GM19467 (cell line): Measurements from ENCODE around the gene BCAS1.

Source experiments
- ATAC-seq: cut with Tn5 transposase; IDR thresholded peaks from one replicate; pipeline ENCODE4 v1.9.1; 2021; ENCODE audit warnings: mild to moderate bottlenecking, moderate library complexity; ENCODE audit not compliant: unreplicated experiment

The BCAS1 gene

DNA sequence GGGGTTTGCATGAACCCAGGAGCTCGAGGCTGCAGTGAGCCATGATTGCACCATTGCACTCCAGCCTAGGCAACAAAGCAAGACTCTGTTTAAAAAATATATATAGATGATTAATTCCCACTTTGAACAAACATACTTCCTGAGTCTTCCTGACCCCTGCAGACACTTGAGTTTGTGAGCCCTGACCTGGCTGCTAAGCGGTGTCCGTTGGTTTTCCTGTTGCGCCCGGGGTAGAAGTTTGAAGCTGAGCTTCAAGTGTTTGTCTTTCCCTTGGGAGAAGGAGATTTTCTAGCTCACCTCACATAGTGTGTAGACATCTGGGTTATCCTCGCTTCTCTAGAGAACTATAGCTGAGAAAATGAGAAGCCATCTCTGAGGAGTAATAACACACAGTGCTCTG lies 11.7 kb upstream of the BCAS1 start:
- ATAC-seq, result no peak

DNA sequence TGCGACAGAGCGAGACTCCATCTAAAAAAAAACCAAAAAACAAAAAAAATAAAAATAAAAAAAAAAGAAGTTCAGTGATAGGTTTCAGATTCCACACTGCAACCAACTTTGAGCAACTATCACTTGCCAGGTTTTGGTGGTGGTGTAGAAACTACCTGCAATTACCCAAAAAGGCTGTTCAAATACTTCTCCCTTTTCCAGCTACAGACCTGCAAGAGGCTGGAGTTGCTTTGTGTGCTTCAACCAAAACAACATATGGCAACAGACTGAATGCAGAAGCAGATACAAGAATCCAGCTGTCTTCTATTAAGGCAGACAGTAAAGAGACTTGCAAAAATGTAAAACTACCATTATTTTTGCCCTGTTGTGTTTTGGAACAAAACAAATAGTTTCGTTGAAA lies 9.3 kb upstream of the BCAS1 start:
- ATAC-seq, result no peak

DNA sequence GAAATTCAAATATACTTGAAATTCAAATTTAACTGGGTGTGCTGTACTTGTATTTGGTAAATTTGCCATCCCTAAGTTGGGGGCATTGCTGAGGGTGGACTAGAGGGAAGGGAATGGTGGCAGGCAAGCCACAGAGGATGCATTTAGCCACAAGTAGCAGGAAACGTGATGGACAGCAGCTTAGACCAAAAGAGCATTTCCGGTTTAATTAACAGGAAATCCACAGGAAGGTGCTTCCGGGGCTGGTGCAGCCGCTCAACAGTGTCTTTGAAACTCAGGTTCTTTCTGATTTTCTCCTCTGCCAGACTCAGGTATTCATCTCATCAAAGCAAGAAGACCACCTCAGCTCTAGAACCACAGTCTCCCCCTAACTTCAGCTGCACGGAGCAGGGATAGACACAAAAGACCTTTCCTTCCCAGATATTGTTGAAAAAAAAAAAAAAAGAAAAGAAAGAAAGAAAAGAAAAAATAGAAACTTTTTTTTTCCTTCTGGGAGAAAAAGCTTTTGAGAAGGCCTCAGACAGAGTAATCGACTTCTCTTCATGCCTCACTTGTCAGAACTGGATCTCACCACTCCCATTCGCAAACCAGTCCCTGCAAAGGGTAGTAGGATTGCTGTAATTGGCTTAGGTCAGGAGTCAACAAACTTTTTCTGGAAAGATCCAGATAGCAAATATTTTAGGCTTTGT lies 8.0 kb upstream of the BCAS1 start:
- ATAC-seq, result peak; percentile 90

DNA sequence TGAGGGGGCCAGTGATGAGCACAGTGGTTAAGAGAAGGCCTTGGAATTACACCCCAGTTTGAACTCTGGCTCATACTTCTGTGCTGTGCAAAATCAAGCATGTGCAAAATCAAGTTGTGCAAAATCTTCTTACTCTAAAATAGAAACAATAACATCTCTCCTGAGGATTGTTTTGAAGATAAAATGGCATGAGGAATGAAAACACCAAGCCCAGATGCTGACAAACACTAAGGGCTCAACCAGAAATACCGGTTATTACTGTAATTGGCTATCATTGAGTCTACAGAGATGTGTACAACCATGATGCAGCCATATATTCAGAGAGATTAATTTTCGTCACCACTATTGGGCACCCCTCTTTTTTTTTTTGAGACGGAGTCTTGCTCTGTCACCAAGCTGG lies 5.9 kb upstream of the BCAS1 start:
- no peak for ATAC-seq

DNA sequence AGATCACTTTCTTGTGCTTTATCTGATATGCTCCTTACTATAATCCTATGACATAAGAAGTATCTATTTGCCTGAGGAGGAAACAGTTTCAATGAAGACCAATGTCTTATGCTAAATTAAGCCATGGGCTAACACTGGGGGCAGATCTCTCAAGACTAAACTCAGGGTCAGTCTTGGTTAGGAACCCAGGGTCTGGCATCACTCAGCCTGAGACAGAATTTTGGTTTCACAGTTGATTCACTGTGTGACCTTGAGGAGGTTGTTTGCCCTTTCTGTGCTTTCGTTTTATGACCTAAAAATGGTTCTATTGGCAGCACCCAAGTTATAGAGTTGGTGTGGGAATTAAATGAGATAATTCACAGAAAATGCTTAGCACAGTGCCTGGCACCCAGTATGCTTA lies 4.9 kb upstream of the BCAS1 start:
- no peak for ATAC-seq

DNA sequence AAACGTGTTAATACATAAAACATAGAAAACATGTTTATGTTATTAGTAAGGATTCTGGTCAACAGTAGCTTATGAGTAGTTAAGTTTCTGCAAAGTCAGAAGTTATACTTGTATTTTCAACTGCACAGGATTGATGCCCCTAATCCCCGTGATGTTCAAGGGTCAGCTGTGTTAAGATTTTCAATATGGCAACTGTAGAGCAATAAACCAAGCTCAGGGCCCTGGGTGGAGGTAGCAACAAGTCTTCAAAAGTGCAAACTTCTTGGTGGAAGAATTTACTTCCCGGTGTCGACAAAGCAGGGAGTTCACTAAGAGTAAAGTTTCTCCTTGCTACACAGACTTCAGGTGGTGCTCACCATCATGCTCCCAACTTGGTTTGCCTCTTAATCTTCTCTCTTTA lies 4.1 kb upstream of the BCAS1 start:
- ATAC-seq, result no peak

DNA sequence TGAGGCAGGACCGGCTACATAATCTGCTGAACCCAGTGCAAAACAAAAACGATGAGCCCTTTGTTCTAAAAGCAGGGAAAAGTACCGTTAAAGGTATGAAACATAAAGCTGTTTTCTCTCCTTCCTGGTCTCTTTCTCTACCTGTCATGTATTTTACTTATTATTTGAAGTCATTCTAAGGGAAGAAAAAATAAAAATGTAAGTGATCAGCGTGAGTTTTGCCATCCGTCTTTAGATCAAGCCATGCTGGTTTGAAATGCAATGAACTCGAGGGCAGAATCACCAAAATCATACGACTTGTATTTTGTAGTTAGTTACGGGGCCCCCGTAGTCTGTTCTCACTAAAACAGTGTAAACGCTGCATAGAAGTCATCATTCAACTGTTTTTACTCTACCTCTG lies 2.9 kb upstream of the BCAS1 start:
- ATAC-seq, result no peak

DNA sequence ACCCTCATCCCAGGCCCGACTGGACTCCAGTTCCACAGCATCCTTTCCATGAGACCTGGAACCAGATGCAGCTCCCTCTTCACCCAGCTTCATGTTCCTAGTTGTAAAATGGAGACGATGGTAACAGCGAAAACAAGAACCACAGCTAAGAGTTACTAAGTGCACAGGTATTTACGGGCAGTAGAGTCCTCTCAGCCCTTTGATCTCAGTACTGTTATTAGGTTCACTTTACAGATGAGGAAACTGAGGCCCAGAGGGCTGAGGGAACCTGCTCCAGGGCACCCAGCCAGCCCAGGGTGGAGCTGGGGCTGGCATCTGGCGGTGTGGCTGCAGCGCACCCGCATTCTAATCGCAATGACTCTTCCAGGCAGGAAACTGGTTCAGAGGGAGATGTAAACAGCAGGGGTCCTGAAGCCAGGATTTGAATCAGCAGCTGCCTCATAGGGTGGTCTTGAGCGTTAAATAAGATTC lies 858 bp downstream of the BCAS1 start:
- no peak for ATAC-seq

DNA sequence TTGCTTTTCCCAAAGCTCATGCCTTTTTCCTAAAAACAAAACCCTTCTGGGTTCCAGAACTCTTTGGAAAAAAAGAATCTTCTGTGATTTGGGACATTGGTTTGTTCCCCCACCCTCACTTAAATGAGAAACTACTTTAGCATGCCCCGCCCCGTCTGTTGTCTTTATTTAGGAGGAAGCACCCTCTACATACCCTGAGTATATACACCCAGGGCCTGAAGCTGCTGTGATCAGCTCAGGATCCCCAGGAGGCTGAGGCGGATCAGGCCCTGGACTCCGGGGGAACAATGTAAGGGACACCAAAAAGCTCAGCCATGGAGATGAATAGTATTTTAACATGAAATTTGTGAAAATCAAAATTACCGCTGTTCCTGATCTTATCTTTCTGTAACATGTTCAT lies 1.4 kb downstream of the BCAS1 start:
- no peak for ATAC-seq

DNA sequence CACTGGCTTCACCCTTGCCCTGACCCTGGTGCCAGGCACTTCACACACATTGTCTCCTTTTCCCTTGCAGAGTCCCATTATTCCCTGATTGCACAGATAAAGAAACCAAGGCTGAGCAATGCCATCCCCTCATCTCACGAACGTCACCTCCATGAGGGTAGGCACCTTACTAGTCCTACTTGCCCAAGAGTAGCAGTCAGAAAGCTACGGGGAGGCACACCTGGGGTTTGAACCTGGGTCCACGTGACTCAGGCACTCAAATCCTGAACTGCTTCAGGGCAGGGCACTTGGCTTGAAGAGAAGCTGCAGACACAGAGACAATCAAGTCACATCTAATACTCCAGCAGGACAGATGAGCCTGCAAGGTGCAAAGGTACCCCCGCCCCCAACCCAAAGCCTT lies 1.9 kb downstream of the BCAS1 start:
- no peak for ATAC-seq

DNA sequence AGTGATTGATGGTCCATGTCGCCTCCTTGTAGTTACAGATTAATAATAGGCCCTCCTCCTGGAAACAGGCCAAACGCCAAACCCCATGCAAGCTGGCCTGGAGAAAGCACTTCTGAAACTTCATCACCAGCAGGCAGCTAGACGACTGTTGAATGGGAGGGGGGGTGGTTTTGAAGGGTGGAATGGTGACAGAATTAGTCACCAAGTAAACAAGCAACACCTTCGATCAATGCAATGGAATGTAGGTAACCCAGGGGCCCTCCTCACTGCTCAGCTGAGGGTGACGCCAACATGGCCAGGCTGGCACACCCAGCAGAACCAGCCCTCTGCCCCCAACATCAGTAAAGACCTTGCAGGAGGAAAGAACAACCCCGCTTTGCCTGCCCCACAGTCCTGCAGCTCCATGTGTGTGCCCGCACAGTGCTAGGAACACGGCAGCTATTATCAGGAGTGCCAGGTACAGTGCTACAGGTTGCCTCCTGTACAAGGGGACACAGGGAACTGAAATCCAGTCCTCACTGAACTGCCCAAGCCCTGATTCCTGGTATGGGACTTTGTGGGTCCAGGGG lies 2.7 kb downstream of the BCAS1 start:
- ATAC-seq, result peak; percentile 57

DNA sequence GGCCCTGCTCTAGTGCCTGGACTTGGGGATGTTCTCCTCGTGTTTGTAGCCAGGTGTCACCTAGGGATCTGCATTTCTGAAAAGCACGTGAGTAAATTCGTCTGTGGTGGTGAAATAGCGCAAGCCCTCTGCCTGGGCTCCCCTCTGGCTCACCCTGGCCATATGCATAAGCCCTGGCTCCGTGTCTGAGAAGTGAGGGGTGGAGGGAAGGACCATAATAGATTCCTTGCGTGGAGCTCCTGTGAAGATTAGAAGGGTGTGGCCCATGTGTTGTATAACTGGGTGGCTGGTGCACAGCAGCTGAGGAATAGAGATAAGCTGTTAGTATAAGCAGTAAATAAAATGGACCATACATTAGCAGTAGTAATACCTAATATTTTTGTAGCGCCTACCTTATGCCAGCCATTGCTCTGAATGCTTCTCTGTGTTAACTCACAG lies 4.8 kb downstream of the BCAS1 start:
- ATAC-seq, result no peak

DNA sequence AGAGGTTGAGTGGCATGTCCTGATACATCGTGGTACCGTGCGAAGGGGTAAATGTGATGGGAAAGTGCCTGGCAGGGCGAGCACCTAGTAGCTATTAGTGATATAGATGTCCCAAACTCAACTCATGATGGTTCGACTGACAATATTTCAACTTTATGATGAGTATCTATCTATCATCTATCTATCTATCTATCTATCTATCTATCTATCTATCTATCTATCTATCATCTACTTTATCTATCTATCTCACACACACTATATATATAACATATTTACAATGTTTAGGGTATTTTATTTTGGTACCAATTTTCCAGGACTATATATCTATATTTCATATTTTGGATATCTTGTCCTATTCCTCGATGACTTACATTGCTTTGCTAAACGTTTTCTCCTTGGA lies 5.5 kb downstream of the BCAS1 start:
- no peak for ATAC-seq

DNA sequence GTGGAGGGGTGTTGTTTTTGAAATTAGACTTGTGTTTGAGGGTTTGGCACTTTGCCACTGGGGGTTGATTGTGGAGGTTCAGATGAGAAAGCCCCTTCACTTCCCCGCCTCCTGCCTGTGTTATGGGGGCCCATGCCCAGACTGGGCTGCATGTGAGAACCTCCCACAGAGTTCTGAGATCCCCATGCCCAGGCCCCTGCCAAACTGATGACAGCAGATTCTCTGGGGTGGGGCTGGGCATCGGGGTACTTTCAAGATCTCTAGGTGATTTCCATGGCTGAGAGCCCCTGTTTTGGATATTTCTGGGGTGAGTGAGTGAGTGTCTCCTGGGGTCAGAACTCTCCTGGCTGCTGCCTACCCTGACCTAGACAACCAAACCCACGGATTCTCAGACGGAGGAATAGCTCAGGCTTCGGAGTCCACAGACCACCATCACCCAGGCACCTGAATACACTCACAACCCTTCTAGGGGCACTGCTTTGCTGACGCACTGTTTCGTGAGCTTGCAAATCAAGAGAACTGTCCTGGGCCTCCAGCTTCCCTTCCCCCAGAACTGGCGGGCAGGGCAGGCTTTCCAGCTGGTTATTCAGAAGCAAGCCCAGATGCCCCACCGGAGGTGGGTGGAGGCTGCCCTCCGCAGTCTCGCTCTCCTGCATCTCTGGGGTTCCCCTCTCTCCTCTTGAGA lies 6.3 kb downstream of the BCAS1 start:
- ATAC-seq, result no peak

DNA sequence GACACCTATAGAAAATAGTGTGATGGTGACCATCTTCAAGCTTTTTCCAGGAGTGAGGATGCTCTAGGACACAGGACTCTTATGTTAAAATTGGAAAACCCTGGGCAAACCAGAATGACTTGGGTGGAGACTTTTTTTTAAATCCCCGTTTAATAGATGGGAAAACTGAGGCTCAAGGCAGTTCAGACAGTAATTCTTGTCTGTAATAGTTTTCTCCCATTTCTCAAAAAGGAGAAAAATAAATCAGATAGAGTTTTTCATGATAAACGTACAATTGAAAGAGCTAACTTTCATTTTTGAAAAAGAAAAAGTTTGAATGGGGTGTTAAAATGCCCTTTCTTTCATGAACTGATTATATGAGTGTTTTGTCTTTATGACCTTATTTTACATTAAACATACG lies 6.8 kb downstream of the BCAS1 start:
- no peak for ATAC-seq

DNA sequence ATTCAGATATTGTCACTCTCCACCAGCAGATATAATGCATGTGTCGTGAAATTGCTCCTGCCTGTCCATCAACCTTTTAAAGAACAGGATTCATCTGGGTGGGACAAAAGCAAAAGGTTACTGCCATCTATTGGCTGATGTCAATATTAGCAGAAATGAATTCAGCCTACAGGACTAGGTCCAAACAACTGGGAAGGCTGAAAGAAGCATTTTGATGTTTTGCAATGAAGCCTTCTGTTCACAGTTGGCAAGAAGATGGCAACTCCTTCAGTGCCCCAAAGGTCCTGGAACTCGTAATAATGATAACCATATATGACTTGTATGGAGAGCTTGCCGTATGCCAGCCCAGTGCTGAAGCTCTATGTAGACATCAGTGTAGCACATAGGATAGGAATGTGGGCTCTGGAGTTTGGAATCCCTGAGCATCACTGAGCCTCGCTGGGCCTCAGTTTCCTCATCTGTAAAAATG lies 7.5 kb downstream of the BCAS1 start:
- no peak for ATAC-seq

DNA sequence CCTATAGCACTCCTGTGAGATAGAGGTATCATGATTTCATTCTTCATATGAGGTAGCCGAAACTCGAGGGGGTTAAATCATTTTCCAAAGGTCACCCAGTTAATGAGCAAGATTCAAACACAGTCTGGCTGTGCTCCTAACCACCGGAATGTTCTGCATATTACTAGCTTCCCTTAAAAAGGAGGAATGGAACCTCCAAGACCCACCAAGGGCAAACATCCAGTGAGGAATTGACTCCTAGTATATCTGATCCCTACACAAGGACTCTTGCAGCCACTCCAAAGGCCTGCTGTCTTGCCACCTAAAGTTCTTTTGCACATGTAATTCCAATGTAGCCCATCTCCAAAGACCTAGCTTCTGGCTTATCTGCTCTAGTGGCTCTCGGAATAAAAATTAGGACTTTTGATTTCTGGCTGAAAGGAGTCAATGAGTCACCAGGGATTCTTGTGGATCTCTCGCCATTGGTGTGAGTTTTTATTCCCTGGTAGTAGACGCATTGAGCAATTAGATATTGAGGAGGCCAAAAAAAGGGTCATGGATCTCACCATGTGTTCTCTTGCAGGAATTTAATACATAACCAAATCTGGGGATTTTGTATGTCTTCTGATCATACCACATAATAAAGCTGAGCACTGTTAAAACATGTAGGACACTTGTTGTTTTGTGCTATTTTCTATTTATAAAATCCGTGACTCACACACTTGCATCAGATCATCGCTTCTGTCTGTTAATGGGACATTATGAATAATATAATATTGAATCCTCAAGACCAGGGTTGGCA lies 9.1 kb downstream of the BCAS1 start:
- ATAC-seq, result no peak

DNA sequence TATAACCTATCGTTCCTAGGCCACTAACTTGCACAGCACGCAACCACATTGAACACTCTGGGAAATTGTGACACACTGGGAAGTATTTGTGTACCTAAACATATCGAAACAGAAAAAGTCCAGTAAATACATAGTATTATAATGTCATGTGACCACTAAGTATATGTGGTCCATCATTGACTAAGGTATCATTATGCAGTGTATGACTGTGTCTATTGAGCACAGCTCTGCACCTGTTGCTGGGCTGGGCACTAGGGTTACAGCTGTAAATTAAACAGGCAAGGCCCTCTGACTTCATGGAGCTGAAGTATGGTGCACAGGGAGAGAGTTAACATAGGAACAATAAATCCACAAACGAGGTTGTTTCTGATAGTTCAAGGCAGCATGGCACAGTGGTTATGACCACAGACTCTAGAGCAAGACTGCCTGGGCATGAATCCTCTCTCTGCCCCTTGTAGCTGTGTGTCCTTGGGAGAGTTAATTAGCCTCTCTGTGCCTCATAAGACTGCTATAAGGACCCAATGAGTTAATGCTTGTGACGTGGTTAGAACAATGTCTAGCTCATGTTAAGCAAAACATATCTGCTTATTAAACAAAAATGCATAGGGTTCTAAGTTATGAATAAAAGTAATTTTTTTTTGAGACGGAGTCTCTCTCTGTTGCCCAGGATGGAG lies 10.6 kb downstream of the BCAS1 start:
- no peak for ATAC-seq

DNA sequence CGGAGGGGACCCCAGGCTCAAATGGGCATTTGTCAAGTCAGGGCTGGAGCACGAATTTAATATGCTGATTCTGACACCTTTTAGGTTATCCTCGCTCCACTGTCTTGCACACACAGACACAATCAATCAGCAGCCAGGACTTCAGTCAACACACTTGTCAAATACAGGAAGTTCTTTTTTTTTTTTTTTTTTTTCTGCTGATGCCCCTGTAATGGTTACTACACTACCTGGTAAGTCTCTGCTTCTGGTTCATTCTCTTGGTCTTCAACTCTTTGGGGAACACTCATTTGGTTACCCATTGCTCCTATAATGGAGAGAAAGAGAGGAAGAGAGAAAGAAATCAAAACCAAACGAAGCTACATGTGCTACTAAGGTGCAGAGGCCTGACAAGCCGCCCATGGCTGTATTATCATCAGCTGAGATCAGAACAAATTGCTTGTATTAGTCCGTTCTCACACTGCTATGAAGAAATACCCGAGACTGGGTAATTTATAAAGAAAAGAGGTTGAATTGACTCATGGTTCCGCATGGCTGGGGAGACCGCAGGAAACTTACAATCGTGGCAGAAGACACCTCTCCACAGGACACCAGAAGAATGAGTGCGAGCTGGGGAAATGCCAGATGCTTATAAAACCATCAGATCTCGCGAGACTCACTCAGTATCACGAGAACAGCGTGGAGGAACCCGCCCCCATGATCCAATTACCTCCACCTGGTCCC lies 11.8 kb downstream of the BCAS1 start:
- no peak for ATAC-seq
